Amniotic epithelial cell (primary cell): ENCODE measurements around the gene PODN.

ENCODE experiments used
- DNase-seq: peaks from one replicate; pipeline ENCODE4 v3.0.0-alpha.2; 2010; ENCODE audit warnings: low read depth

Gene PODN

GRCh38 chr1:53115403-53116306 lies 53.6 kb downstream of the PODN start:
- peak; percentile 99 for DNase-seq

GRCh38 chr1:53116307-53116810 lies 54.3 kb downstream of the PODN start:
- no peak for DNase-seq

GRCh38 chr1:53116933-53117600 lies 55.1 kb downstream of the PODN start:
- DNase-seq = no peak

GRCh38 chr1:53117836-53118235 lies 55.8 kb downstream of the PODN start:
- DNase-seq = no peak

GRCh38 chr1:53120659-53121058 lies 58.6 kb downstream of the PODN start:
- DNase-seq = no peak

- peak; percentile 50 for DNase-seq
Measured at GRCh38 chr1:53121319-53122172, 59.5 kb downstream of the PODN start.

GRCh38 chr1:53122201-53122885 lies 60.3 kb downstream of the PODN start:
- DNase-seq = peak; percentile 61

- no peak for DNase-seq
Measured at GRCh38 chr1:53122961-53123413, 61.0 kb downstream of the PODN start.

GRCh38 chr1:53123453-53124140 lies 61.6 kb downstream of the PODN start:
- DNase-seq = no peak

- no peak for DNase-seq
Measured at GRCh38 chr1:53125122-53125521, 63.1 kb downstream of the PODN start.

GRCh38 chr1:53125623-53126360 lies 63.8 kb downstream of the PODN start:
- no peak for DNase-seq

GRCh38 chr1:53126495-53126894 lies 64.5 kb downstream of the PODN start:
- DNase-seq = no peak

GRCh38 chr1:53127546-53127945 lies 65.5 kb downstream of the PODN start:
- DNase-seq = peak; percentile 53

- no peak for DNase-seq
Measured at GRCh38 chr1:53128401-53128800, 66.4 kb downstream of the PODN start.

- no peak for DNase-seq
Measured at GRCh38 chr1:53129891-53130597, 68.0 kb downstream of the PODN start.

GRCh38 chr1:53130598-53130877 lies 68.5 kb downstream of the PODN start:
- DNase-seq = no peak

- DNase-seq = no peak
Measured at GRCh38 chr1:53130878-53131589, 69.0 kb downstream of the PODN start.

- no peak for DNase-seq
Measured at GRCh38 chr1:53131590-53131938, 69.6 kb downstream of the PODN start.

- DNase-seq = no peak
Measured at GRCh38 chr1:53132176-53132575, 70.2 kb downstream of the PODN start.
